Inflammatory macrophage (primary cell): Measurements from ENCODE around the gene TESK1.

ENCODE experiments used
- DNase-seq, 2 donors: peaks; one replicate each; pipeline ENCODE4 v3.0.0-alpha.2; 2020 to 2022

TESK1 gene

DNA sequence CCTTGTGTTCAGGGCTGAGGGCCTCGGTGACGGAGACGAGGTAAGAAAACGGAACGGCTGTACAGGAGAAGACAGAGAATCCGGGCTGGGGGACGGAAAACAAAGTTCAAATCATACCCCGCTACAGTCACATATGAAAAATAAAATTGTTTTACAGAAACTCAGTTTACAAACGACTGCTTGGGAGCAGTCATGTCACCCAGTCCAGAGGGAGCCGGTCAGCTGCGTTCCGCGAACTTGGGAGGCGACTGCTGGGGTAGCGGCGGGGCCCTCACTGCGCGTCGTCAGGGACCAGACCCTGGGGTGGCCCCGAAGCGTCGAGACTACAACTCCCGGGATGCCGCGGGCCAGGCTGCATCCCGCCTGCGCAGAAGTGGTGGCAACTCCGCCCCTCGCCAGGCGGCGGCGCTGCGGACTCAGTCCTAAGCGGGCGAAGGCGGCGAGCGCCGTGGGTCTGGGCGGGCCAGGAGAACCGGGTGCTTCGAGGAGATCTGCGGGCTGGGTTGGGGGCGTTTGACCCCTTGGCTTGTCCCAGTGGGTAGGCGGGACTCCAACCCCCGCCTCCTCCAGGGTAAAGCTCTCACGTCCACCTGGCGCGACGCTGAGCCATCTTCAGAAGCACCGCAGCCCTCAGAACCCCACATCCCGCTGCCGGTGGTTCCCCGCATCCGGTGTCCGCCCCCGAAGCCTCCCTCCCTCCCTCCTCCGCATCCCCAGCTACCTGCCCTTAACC is 41.6 kb downstream of the TESK1 start:
- peak; percentile 92 to 94 for DNase-seq

DNA sequence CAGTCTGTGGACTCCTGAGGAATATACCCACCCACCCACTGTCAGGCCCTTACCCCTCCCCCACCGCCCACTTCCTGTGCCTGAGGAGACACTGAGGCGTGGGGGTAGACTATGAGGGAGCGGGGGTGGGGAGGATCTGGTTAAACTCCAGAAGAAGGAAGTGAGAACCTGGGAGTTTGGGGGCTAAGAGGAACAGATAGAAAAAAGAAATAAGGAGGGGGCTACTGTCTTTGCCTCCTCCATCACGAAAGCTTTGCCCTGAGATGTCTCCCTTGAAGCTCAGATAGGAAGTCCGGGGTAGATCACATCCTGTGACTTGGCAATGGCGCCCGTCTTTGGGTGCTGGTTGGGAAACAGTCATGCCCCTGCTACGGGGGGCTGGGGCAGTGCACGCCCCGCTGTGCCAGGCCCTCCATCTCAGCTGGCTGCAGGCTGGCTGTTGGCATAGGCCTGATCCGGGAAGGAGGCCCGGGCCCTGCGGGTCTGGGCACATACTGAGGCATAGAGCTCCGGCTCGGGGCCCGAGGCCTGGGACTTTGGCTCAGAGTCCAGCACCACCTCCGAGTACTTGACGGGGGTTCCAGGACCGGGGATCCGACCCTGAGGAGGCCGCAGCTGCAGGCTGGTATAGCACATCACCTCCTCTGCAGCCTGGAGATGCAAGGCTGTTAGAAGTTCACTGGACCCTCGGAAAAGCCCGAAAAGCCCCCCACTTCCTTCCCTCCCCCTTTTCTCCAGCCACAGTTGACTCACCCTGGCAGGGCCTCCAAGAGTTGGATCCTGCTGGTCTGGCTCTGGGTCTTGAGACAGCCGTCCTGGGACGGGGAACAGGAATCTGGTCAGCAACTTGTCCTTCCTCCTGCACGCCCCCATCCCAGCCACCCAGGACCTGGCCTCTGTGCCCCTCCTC is 44.6 kb downstream of the TESK1 start:
- peak; percentile 52 to 79 for DNase-seq

DNA sequence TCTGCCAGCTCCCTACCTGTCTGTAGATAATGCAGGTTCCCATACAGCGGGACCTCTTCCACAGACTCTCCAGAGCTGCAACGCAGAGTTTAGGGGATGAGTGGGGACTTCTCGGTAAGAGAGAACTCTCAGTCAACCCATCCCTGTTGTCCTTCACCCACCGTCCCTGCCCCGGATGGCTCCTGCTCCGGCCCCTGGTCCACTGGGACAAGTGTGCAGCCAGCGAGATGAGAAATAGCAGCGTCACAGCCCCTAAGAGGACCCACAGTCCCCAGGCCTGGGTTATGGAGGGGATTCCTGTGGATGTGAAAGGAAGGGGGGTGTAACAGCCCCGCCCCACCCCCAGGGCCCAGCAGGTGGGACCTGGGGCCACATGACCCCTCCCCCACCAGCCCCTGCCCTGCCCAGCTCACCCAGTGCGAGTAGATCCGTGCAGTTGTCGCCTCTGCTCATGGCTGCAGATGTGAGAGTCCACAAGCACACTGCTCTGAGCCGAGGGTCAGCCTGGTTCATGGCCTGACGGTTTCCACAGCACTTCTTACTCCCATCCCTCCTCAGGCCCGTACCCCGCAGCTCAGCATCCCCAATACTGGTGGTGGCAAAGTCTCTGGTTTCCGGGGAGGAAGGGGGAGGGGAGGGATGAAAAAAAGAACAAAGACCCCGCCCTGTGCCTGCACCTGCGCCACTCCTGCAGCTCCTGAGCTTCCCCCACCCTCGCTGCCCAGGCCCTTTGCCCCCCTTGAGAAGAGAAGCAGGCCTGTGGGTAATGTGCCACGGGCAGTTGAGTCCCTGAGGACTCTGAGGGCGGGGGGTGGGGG is 45.5 kb downstream of the TESK1 start, which contains the start of gene SIT1:
TSS of gene SIT1 (minus strand) at position 591 of the 818 bp plus-strand sequence. CDS start at position 513, 78 bp downstream.
- no peak for DNase-seq

DNA sequence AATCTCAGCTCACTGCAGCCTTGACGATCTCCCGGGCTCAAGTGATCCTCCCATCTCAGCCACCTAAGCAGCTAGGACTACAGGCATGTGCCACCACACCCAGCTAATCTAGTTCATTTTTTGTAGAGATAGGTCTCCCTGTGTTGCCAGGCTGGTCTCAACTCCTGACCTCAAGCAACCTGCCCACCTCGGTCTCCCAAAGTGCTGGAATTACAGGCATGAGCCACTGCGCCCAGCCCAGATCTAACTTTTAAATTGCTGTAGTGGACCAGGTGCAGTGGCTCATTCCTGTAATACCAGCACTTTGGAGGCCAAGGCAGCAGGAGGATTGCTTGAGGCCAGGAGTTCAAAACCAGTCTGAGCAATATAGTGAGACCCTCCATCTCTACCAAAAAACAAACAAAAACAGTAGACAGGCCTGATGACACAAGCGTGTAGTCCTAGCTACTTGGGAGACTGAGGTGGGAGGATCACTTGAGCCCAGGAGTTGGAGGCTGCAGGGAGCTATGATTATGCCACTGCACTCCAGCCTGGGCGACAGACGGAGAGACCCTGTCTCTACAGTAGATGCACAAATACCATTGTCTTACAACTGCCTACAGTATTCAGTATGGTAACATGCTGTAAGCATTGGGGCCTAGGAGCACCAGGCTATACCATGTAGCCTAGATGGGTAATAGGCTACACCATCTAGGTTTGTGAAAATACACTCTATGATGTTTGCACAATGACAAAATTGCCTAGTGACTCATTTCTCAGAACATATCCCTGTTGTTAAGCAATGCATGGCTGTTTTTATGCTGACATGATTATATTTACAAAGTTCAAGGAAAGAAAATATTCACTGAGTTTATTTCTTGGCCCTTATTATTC is 47.1 kb downstream of the TESK1 start:
- DNase-seq = peak; percentile 71 to 86

DNA sequence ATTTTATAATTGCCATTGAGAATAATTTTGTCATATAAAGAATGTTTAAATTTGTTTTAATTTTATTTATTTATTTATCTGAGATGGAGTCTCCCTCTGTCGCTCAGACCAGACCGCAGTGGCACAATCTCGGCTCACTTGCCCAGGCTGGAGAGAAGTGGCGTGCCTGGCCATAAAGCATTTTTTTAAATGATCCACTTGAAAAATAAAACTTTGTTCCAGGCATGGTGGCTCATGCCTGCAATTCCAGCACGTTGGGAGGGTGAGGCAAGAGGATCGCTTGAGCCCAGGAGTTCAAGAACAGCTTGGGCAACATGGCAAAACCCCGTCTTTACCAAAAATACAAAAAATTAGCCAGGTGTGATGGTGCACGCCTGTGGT is 47.8 kb downstream of the TESK1 start:
- no peak for DNase-seq

DNA sequence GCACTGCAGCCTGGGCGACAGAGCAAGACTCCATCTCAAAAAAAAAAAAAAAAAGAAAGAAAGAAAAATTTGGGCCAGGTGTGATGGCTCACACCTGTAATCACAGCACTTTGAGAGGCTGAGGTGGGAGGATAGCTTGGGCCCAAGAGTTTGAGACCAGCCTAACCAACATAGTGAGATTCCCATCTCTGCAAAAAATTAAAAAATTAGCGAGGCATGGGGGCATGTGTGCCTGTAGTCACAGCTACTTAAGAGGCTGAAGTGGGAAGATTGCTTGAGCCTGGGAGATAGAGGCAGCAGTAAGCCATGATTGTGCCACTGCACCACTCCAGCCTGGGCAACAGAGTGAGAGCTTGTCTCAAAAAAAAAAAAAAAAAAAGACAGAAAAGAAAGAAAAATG is 48.5 kb downstream of the TESK1 start:
- no peak for DNase-seq

DNA sequence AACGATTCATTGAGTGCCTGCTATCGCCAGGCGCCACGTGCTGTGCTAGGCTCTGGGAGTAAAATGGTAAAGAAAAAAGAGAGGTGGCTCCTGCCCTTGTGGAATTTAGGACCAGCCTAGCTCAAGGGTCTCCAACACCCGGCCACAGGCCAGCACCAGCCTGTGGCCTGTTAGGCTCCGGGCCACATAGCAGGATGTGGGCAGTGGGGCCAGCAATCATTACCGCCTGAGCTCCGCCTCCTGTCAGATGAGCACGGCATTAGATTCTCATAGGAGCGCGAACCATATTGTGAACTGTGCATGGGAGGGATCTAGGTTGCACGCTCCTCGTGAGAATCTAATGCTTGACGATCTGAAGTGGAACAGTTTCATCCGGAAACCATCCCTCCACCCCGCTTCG is 51.3 kb downstream of the TESK1 start:
- no peak for DNase-seq

DNA sequence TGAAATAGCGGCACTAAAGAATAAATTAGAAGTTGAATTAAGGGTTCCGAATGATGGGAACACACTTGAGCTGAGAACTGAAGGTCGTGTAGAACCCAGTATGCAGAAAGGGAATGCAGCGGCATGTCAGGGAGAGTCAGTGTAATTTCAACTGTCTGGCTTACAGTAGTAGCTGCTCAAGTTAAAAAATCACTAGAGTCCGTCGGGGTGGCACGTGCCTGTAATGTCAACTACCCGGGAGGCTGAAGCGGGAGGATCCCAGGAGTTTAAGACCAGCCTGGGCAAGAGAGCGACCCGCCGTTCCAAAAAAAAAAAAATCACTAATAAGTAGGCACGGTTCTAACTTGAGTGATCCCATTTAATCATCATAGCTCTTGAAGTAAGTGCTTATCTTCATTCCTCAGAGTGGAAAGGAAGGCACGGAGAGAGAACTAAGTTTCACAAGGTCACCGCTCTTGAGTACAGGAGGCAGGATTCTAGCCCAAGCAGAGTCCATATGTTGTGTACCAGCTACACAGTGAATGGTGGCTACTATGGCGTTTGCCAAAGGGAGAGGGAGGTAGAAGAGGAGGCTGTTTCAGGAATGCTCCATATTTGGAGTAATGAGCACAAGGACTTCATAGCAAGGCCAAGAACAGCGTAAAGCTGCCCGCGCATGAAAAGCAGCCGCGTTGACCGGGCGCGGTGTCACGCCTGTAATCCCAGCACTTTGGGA is 51.9 kb downstream of the TESK1 start:
- DNase-seq = no peak

DNA sequence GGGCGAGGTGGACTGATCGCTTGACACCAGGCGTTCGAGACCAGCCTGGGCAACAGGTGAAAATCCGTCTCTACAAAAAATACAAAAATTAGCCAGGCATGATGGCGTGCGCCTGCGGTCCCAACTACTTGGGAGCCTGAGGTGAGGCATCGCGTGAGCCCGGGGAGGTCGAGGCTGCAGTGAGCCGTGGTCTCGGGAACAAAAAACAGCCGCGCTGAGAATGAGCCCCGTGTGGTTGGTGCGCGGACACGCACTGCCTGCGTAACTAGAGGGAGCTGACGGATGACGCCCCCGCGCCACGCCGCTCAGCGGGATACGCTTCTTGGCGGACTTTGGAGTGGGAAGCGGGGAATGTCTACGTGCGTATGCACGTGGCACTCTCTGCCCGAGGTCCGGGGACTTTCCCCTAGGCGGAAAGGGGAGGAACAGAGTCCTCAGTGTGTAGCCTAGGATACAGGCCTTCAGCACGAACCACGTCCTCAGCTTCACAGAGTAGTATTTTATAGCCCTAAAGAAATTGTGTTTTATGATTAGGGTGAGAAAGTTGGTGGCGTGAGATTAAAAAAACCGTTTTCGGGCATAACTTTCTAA is 52.6 kb downstream of the TESK1 start, which contains the start of gene RMRP:
TSS of gene RMRP (minus strand) at position 474 of the 591 bp plus-strand sequence.
- DNase-seq = peak; percentile 99 to 100

DNA sequence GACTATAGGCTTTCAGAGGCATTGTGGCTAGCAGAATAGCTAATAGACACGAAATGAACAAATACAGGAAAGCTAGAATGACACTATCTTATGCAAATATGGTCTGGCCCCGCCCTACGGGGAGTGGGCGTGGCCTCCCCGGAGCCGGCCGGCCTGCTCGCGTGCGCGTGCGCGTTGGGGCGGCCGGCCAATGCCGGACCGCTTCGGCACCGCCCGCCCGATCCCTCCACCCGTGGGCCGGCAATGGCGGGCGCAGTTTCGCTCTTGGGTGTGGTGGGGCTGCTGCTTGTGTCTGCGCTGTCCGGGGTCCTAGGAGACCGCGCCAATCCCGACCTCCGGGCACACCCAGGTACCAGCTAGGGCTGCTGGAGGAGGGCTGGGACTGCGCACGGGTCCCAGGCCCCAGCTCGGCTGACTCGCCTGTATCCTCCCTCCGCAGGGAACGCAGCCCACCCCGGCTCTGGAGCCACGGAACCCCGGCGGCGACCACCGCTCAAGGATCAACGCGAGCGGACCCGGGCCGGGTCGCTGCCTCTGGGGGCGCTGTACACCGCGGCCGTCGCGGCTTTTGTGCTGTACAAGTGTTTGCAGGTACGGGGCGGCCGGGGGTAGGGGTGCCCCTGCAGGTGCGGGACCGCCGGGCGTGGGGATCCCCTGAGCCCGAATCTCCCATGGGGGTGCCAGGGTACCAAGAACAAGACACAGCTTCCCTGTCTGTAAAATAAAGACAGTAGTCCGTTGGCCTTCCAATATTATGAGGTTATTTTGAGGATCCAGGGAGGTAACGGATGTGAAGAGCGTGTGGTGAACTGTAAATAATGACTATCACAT is 53.3 kb downstream of the TESK1 start, which contains the start of gene CCDC107:
TSS of gene CCDC107 (plus strand) at position 156 of the 831 bp plus-strand sequence. CDS start at position 244, 88 bp downstream.
- DNase-seq = peak; percentile 87 to 92

DNA sequence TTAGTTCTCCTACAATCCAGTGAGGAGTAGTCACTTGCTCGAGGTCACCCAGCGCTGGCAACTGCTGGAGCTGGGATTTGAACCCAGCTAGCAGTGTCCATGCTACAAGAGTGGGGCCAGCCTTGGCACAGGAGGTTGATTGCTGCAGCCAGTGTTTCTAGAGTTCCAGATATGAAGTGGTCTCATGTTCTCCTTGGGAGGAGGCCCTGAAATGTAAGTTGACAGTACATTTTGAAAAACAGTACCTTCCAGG is 53.8 kb downstream of the TESK1 start:
- peak; percentile 23 to 39 for DNase-seq

DNA sequence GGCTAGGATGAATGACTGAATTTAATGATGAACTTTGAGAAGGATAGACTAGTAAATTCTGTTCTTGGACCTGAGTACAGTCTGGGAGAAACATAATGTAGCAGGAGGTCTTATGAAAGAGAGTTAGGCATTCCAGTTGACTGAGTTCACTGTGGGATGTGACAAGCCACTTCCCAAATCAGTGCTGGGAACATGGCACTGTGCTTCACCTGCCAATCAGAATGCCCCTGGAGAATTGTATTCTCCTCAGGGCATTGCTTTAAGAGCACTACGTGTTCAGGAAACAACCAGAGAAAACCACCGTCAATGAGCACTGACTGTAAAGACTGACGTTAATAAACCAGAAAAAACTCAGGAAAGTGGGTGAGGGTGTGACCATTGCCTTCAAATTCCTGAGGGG is 54.3 kb downstream of the TESK1 start:
- DNase-seq = no peak
